ENCODE measurements around the gene ETFA.

GRCh38 chr15:76208084-76208785 is 103.0 kb downstream of the ETFA start:
- no peak for TF ChIP-seq CEBPB (IDR thresholded peaks at IDR 0.05)
- TF ChIP-seq TAF1 (IDR thresholded peaks at IDR 0.05; ENCODE audit: low read depth): no peak
- no peak for TF ChIP-seq NFIC (IDR thresholded peaks at IDR 0.05)
- TF ChIP-seq TCF12 (IDR thresholded peaks at IDR 0.05; ENCODE audit: low read depth): no peak
- TF ChIP-seq TEAD4 (IDR thresholded peaks at IDR 0.05): no peak
- no peak for TF ChIP-seq RAD21 (IDR thresholded peaks at IDR 0.05; ENCODE audit: low read depth)
- TF ChIP-seq EP300 (IDR thresholded peaks at IDR 0.05; ENCODE audit: borderline replicate concordance): no peak
- TF ChIP-seq, protein P1, sequence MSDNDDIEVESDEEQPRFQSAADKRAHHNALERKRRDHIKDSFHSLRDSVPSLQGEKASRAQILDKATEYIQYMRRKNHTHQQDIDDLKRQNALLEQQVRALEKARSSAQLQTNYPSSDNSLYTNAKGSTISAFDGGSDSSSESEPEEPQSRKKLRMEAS (IDR thresholded peaks at IDR 0.05): no peak
